Memory B cell (primary cell): ENCODE measurements around the gene FOXI1.

Experiments
- ATAC-seq: fragments of 150-1000 bp; cut with Tn5 transposase; 2 replicates; pipeline ENCODE4 v1.10.0; 2021; ENCODE audit warnings: low read depth, mild to moderate bottlenecking, moderate library complexity
- DNase-seq, 2 donors: peaks; one replicate each; pipeline ENCODE4 v3.0.0; 2022; ENCODE audit warnings: low spot score in 2 of 2
- H3K27ac Mint-ChIP-seq: one replicate; pipeline ENCODE4 v1.8.0; 2022; ENCODE audit warnings: mild to moderate bottlenecking, moderate library complexity, mixed read lengths
- H3K27me3 Mint-ChIP-seq: one replicate; pipeline ENCODE4 v1.8.0; 2022; ENCODE audit warnings: mixed read lengths
- H3K36me3 Mint-ChIP-seq: one replicate; pipeline ENCODE4 v1.8.0; 2022; ENCODE audit warnings: mild to moderate bottlenecking, mixed read lengths
- H3K4me1 Mint-ChIP-seq: one replicate; pipeline ENCODE4 v1.8.0; 2022; ENCODE audit warnings: mixed read lengths
- H3K4me3 Mint-ChIP-seq: one replicate; pipeline ENCODE4 v1.8.0; 2022; ENCODE audit warnings: mild to moderate bottlenecking, moderate library complexity, mixed read lengths
- H3K9me3 Mint-ChIP-seq: one replicate; pipeline ENCODE4 v1.8.0; 2022; ENCODE audit warnings: mixed read lengths

Gene FOXI1

GRCh38 chr5:170104710-170105109 lies 987 bp upstream of the FOXI1 start:
- ATAC-seq (no peak), DNase-seq (no peak)
- H3K9me3 Mint-ChIP-seq = no peaks in the 10 kb centered on the region
- H3K27ac Mint-ChIP-seq = no peak overlapping the region
- H3K36me3 Mint-ChIP-seq = no peaks in the 10 kb centered on the region
- H3K27me3 Mint-ChIP-seq = peaks cover 11% of the 10 kb centered on the region
- H3K4me3 Mint-ChIP-seq = no peak overlapping the region
- H3K4me1 Mint-ChIP-seq = no peaks in the 10 kb centered on the region

- H3K36me3 Mint-ChIP-seq = no peaks in the 10 kb centered on the region
- DNase-seq (no peak), ATAC-seq (no peak)
- no peak overlapping the region for H3K4me3 Mint-ChIP-seq
- no peak overlapping the region for H3K27ac Mint-ChIP-seq
- H3K9me3 Mint-ChIP-seq = no peaks in the 10 kb centered on the region
- peaks cover 16% of the 10 kb centered on the region for H3K27me3 Mint-ChIP-seq
- no peaks in the 10 kb centered on the region for H3K4me1 Mint-ChIP-seq
Measured at GRCh38 chr5:170107674-170108073, 2.0 kb downstream of the FOXI1 start.

- H3K36me3 Mint-ChIP-seq = no peaks in the 10 kb centered on the region
- H3K9me3 Mint-ChIP-seq = no peaks in the 10 kb centered on the region
- no peak overlapping the region for H3K4me3 Mint-ChIP-seq
- H3K27ac Mint-ChIP-seq = no peak overlapping the region
- H3K27me3 Mint-ChIP-seq = peaks cover 16% of the 10 kb centered on the region
- no peak for ATAC-seq
- no peak for DNase-seq
- no peaks in the 10 kb centered on the region for H3K4me1 Mint-ChIP-seq
Measured at GRCh38 chr5:170108266-170108785, 2.6 kb downstream of the FOXI1 start.

- no peak overlapping the region for H3K4me3 Mint-ChIP-seq
- H3K9me3 Mint-ChIP-seq = no peaks in the 10 kb centered on the region
- ATAC-seq (no peak), DNase-seq (no peak)
- no peaks in the 10 kb centered on the region for H3K36me3 Mint-ChIP-seq
- H3K27ac Mint-ChIP-seq = no peak overlapping the region
- H3K27me3 Mint-ChIP-seq = peaks cover 12% of the 10 kb centered on the region
- H3K4me1 Mint-ChIP-seq = no peaks in the 10 kb centered on the region
Measured at GRCh38 chr5:170109059-170110031, 3.6 kb downstream of the FOXI1 start.

- ATAC-seq (no peak), DNase-seq (no peak)
- Mint-ChIP-seq H3K36me3 (no peaks in the 10 kb centered on the region), H3K4me3 (no peak overlapping the region), H3K27ac (no peak overlapping the region), H3K27me3 (peaks cover 9% of the 10 kb centered on the region), H3K9me3 (no peaks in the 10 kb centered on the region), H3K4me1 (no peaks in the 10 kb centered on the region)
Measured at GRCh38 chr5:170110403-170111087, 4.8 kb downstream of the FOXI1 start.

GRCh38 chr5:170111088-170111785 lies 5.5 kb downstream of the FOXI1 start:
- Mint-ChIP-seq H3K27ac (no peak overlapping the region), H3K4me3 (no peak overlapping the region), H3K4me1 (no peaks in the 10 kb centered on the region), H3K27me3 (peaks cover 10% of the 10 kb centered on the region), H3K9me3 (no peaks in the 10 kb centered on the region), H3K36me3 (no peaks in the 10 kb centered on the region)
- ATAC-seq (no peak), DNase-seq (no peak)

- no peaks in the 10 kb centered on the region for H3K36me3 Mint-ChIP-seq
- no peak overlapping the region for H3K27ac Mint-ChIP-seq
- peaks cover 9% of the 10 kb centered on the region for H3K27me3 Mint-ChIP-seq
- no peaks in the 10 kb centered on the region for H3K9me3 Mint-ChIP-seq
- DNase-seq (no peak), ATAC-seq (no peak)
- no peak overlapping the region for H3K4me3 Mint-ChIP-seq
- H3K4me1 Mint-ChIP-seq = no peaks in the 10 kb centered on the region
Measured at GRCh38 chr5:170112876-170113521, 7.3 kb downstream of the FOXI1 start.

- peaks cover 9% of the 10 kb centered on the region for H3K27me3 Mint-ChIP-seq
- H3K4me1 Mint-ChIP-seq = no peaks in the 10 kb centered on the region
- no peaks in the 10 kb centered on the region for H3K36me3 Mint-ChIP-seq
Measured at GRCh38 chr5:170113522-170113900, 7.8 kb downstream of the FOXI1 start.

GRCh38 chr5:170114271-170114670 lies 8.6 kb downstream of the FOXI1 start:
- H3K4me3 Mint-ChIP-seq = no peak overlapping the region
- no peak for ATAC-seq
- no peak for DNase-seq
- H3K27me3 Mint-ChIP-seq = peaks cover 9% of the 10 kb centered on the region
- no peaks in the 10 kb centered on the region for H3K9me3 Mint-ChIP-seq
- no peak overlapping the region for H3K27ac Mint-ChIP-seq
- no peaks in the 10 kb centered on the region for H3K36me3 Mint-ChIP-seq
- H3K4me1 Mint-ChIP-seq = no peaks in the 10 kb centered on the region

More at GRCh38 chr5:170113522-170113900, 7.8 kb downstream of the FOXI1 start:
- no peak for DNase-seq
- Mint-ChIP-seq H3K27ac (no peak overlapping the region), H3K4me3 (no peak overlapping the region), H3K9me3 (no peaks in the 10 kb centered on the region)
- ATAC-seq = no peak

- no peak for DNase-seq
Measured at GRCh38 chr5:170115925-170116324, 10.2 kb downstream of the FOXI1 start.

GRCh38 chr5:170117736-170118135 lies 12.0 kb downstream of the FOXI1 start:
- ATAC-seq (no peak), DNase-seq (no peak)
- H3K27me3 Mint-ChIP-seq = peaks cover 10% of the 10 kb centered on the region
- no peak overlapping the region for H3K4me3 Mint-ChIP-seq
- H3K27ac Mint-ChIP-seq = no peak overlapping the region
- H3K4me1 Mint-ChIP-seq = no peaks in the 10 kb centered on the region
- H3K9me3 Mint-ChIP-seq = no peaks in the 10 kb centered on the region
- no peaks in the 10 kb centered on the region for H3K36me3 Mint-ChIP-seq

More at GRCh38 chr5:170115925-170116324, 10.2 kb downstream of the FOXI1 start:
- Mint-ChIP-seq H3K27ac (no peak overlapping the region), H3K27me3 (peaks cover 6% of the 10 kb centered on the region), H3K36me3 (no peaks in the 10 kb centered on the region), H3K4me1 (no peaks in the 10 kb centered on the region), H3K4me3 (no peak overlapping the region), H3K9me3 (no peaks in the 10 kb centered on the region)
- no peak for ATAC-seq

GRCh38 chr5:170120576-170120975 lies 14.9 kb downstream of the FOXI1 start:
- peaks cover 8% of the 10 kb centered on the region for H3K27me3 Mint-ChIP-seq
- no peak for ATAC-seq
- H3K4me1 Mint-ChIP-seq = no peaks in the 10 kb centered on the region
- H3K4me3 Mint-ChIP-seq = no peak overlapping the region
- H3K9me3 Mint-ChIP-seq = peaks cover under 1% of the 10 kb centered on the region
- no peak for DNase-seq
- no peaks in the 10 kb centered on the region for H3K36me3 Mint-ChIP-seq
- H3K27ac Mint-ChIP-seq = no peak overlapping the region

- H3K4me1 Mint-ChIP-seq = no peaks in the 10 kb centered on the region
Measured at GRCh38 chr5:170121321-170121720, 15.6 kb downstream of the FOXI1 start.

More at GRCh38 chr5:170121321-170121720, 15.6 kb downstream of the FOXI1 start:
- ATAC-seq (no peak), DNase-seq (no peak)
- Mint-ChIP-seq H3K4me3 (no peak overlapping the region), H3K36me3 (peaks cover 1% of the 10 kb centered on the region), H3K27me3 (peaks cover 6% of the 10 kb centered on the region), H3K9me3 (peaks cover 4% of the 10 kb centered on the region), H3K27ac (no peak overlapping the region)
